Measurements from ENCODE around the gene ALDH1L1. TPM values are rescaled to one million over a fixed set of nuclear protein-coding genes. Genes with fewer than 3 reads are reported as not detected.

Gene ALDH1L1
- total and polyA plus RNA-seq, 2 donors (not counting 1 experiment from before 2014, with no cell fraction given) = not detected

DNA sequence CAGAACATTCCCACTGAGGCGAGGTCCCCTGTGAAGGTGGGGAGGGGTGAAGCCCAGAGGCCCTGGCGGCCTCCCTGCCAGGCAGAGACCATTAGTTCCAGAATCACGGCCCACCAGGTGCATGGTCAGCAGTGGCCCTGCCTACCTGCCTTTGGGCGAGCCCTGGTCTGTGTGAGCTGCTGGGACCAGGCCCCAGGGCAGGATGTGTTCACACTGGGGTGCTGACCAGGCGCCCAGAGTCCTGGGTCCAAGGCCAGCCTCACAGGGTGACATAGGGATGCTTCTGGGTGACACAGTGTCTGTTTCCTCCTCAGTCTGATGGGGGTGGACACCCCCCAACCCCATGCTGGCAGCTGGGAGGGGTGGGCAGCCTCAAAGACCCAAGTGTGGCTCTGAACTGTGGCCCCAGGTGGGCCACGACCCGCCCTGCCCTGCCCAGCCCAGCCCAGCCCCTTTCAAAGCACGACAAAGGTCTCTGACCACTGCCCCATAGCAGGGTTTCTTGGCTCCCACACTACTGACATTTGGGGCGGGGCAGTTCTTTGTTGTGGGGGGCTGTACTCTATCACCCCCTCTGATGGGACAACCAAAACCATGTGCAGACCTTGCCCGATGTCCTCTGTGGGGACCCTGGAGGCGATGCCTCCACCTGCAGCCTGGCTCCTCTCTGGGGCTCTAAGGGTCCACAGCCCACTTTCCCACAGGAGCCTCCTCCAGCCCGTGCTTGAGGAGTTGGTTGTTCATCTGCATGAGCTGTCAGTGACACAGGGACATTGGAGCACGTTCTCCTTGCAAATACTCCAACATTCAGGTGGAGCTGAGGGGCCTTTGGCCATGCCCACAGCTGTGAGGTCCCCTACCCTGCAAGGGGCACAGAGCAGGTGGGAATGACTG is 51.6 kb downstream of the ALDH1L1 start:
- Histone ChIP-seq H3K79me2 (ENCODE audit: control insufficient read depth, insufficient read depth, low read length) (no peaks in the 10 kb centered on the region), H4K20me1 (ENCODE audit: control insufficient read depth, insufficient read depth, low read length, poor library complexity, severe bottlenecking) (no peaks in the 10 kb centered on the region), H3K4me2 (replicated peaks; ENCODE audit: low read depth, low read length, poor library complexity, severe bottlenecking) (no peak overlapping the region), H3K4me3 (ENCODE audit: control extremely low read depth in 1 of 5, extremely low read depth in 1 of 5, insufficient read depth in 1 of 5, low read depth in 2 of 5, low read length in 4 of 5) (no peak overlapping the region), H3K4me1 (ENCODE audit: control insufficient read depth in 2 of 2, insufficient read depth in 2 of 2, low read length in 2 of 2) (no peaks in the 10 kb centered on the region), H3K36me3 (replicated peaks in 1 of 2; ENCODE audit: control extremely low read depth in 1 of 2, control insufficient read depth in 1 of 2, extremely low read depth in 1 of 2, insufficient read depth in 2 of 2, low read length in 1 of 2) (no peaks in the 10 kb centered on the region), H3K9ac (ENCODE audit: low read length) (no peak overlapping the region), H2AFZ (ENCODE audit: insufficient read depth, low read depth, low read length, poor library complexity, severe bottlenecking) (no peak overlapping the region), H3K27me3 (replicated peaks in 1 of 4; ENCODE audit: control extremely low read depth in 1 of 4, control insufficient read depth in 3 of 4, insufficient read depth in 4 of 4, low read length in 3 of 4) (no peaks in the 10 kb centered on the region), H3K9me3 (ENCODE audit: control extremely low read depth in 1 of 3, control insufficient read depth in 2 of 3, insufficient read depth in 1 of 3, low read length in 2 of 3) (no peaks in the 10 kb centered on the region), H3K27ac (ENCODE audit: low read length in 2 of 2) (no peak overlapping the region)
- H3K4me1 Mint-ChIP-seq = no peaks in the 10 kb centered on the region
- no peak for DNase-seq
- no peak for TF ChIP-seq EZH2 (IDR thresholded peaks at IDR 0.05; ENCODE audit: borderline replicate concordance, insufficient read depth, low read depth, low read length, poor library complexity, severe bottlenecking)
- TF ChIP-seq, protein P1, sequence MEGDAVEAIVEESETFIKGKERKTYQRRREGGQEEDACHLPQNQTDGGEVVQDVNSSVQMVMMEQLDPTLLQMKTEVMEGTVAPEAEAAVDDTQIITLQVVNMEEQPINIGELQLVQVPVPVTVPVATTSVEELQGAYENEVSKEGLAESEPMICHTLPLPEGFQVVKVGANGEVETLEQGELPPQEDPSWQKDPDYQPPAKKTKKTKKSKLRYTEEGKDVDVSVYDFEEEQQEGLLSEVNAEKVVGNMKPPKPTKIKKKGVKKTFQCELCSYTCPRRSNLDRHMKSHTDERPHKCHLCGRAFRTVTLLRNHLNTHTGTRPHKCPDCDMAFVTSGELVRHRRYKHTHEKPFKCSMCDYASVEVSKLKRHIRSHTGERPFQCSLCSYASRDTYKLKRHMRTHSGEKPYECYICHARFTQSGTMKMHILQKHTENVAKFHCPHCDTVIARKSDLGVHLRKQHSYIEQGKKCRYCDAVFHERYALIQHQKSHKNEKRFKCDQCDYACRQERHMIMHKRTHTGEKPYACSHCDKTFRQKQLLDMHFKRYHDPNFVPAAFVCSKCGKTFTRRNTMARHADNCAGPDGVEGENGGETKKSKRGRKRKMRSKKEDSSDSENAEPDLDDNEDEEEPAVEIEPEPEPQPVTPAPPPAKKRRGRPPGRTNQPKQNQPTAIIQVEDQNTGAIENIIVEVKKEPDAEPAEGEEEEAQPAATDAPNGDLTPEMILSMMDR (IDR thresholded peaks at IDR 0.05) = no peak
- ATAC-seq (ENCODE audit: low read depth) = no peak
- POLR2A ChIA-PET = no interaction called here
- peaks cover 5% of the 10 kb centered on the region for H3K27me3 Mint-ChIP-seq
- H3K9me3 Mint-ChIP-seq (ENCODE audit: insufficient read depth) = no peaks in the 10 kb centered on the region
- no peak overlapping the region for H3K27ac Mint-ChIP-seq
- H3K4me3 Mint-ChIP-seq = no peak overlapping the region
- intact Hi-C loops (cut with micrococcal nuclease) = no loop called here
- CTCF ChIA-PET = no interaction called here
- WGBS (ENCODE audit: insufficient coverage) = 89% methylated on average over 8 of the region's 13 CpGs

DNA sequence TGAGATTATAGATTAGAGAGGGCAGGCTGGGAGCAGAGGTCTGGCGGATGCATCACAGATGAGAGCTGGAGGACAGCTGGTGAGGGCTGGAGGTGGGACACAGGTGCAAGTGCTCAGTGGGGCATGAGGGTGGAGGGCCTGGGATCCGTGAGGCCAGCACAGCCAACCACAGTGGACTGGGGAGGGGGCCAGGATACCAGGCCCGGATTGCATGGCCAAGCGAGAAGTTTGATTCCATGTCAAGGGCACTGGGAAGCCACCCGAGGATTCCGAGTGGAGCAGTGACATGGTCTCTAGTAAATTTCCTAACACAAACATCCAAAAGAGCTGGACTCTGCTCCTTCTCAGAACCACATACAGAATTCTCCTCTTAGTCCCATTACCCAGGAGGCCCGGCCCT is 52.5 kb downstream of the ALDH1L1 start:
- H3K4me3 Mint-ChIP-seq = no peak overlapping the region
- H3K27ac ChIP-seq (ENCODE audit: low read length in 2 of 2) = no peak overlapping the region
- ATAC-seq (ENCODE audit: low read depth) = no peak
- no peaks in the 10 kb centered on the region for H3K36me3 ChIP-seq (replicated peaks in 1 of 2; ENCODE audit: control extremely low read depth in 1 of 2, control insufficient read depth in 1 of 2, extremely low read depth in 1 of 2, insufficient read depth in 2 of 2, low read length in 1 of 2)
- no peaks in the 10 kb centered on the region for H3K9me3 ChIP-seq (ENCODE audit: control extremely low read depth in 1 of 3, control insufficient read depth in 2 of 3, insufficient read depth in 1 of 3, low read length in 2 of 3)
- H2AFZ ChIP-seq (ENCODE audit: insufficient read depth, low read depth, low read length, poor library complexity, severe bottlenecking) = no peak overlapping the region
- ChIA-PET CTCF (no interaction called here), POLR2A (no interaction called here)
- H3K27me3 Mint-ChIP-seq = peaks cover 5% of the 10 kb centered on the region
- no peak overlapping the region for H3K9ac ChIP-seq (ENCODE audit: low read length)
- TF ChIP-seq EZH2 (IDR thresholded peaks at IDR 0.05; ENCODE audit: borderline replicate concordance, insufficient read depth, low read depth, low read length, poor library complexity, severe bottlenecking) = no peak
- TF ChIP-seq, protein P1 (IDR thresholded peaks at IDR 0.05) = no peak
- no peaks in the 10 kb centered on the region for H3K27me3 ChIP-seq (replicated peaks in 1 of 4; ENCODE audit: control extremely low read depth in 1 of 4, control insufficient read depth in 3 of 4, insufficient read depth in 4 of 4, low read length in 3 of 4)
- WGBS (ENCODE audit: insufficient coverage) = 82% methylated on average over 6 of the region's 7 CpGs
- intact Hi-C loops (cut with micrococcal nuclease) = no loop called here
- H3K79me2 ChIP-seq (ENCODE audit: control insufficient read depth, insufficient read depth, low read length) = no peaks in the 10 kb centered on the region
- no peak overlapping the region for H3K4me2 ChIP-seq (replicated peaks; ENCODE audit: low read depth, low read length, poor library complexity, severe bottlenecking)
- H3K4me3 ChIP-seq (ENCODE audit: control extremely low read depth in 1 of 5, extremely low read depth in 1 of 5, insufficient read depth in 1 of 5, low read depth in 2 of 5, low read length in 4 of 5) = no peak overlapping the region
- H3K9me3 Mint-ChIP-seq (ENCODE audit: insufficient read depth) = no peaks in the 10 kb centered on the region
- no peaks in the 10 kb centered on the region for H4K20me1 ChIP-seq (ENCODE audit: control insufficient read depth, insufficient read depth, low read length, poor library complexity, severe bottlenecking)
- no peaks in the 10 kb centered on the region for H3K4me1 ChIP-seq (ENCODE audit: control insufficient read depth in 2 of 2, insufficient read depth in 2 of 2, low read length in 2 of 2)
- DNase-seq = no peak
- H3K4me1 Mint-ChIP-seq = no peaks in the 10 kb centered on the region
- no peak overlapping the region for H3K27ac Mint-ChIP-seq
